Measurements from ENCODE around the gene ZNF555. TPM values are rescaled to one million over a fixed set of nuclear protein-coding genes. Genes with fewer than 3 reads are reported as not detected.

ZNF555 gene
- total and polyA plus RNA-seq, 2 of the 13 experiments (the other 11 are each of a cell fraction or from before 2014, with no cell fraction given): 5.0 to 8.0 TPM

DNA sequence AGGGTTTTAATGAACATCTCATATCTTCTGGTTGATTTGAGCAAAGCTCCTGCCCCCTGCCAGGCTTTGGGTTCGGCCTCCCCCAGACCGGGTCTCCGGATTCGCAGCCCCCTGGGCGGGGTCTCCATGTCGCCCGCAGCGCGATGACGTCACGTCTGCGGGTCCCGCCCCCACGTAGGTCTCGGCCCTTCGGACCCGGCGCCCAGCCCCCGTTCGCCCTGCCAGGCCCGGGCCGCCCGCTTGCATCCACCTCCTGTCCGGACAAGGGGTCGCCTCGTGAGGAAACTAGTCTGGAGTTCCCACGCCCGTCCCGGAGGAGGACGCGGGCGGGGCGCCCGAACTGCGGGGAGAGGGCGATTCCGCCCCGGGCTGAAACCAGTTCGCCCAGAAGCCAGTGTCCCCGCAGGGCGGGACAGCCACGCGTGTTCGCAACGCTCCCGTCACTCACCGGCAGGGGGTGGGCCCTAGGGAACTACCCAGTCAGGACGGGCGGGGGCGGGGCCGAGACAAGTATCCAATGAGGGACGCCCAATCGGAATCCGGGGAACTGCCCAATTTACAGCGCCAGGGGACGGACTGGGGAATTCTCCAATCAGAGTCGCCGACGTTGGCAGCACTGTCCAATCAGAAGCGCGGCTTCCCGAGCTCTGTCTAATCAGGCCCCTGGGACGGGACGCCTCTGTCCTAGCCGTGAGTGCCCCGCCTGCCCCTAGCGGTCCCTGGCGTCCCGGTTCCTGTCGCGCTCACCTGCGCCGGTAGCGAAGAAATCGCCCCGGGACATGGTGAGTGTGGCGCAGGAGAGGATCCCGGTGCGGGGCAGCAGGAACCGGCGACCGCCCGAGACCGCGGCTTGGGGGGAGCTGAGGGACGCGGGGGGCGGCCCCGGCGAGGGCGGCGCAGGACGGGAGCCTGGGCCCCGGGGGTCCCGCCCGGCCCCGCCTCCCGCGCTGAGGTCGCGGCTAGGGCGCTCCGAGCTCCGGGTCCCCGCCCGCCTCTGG, at the start of gene ZNF555 (continued):
- 0 out of 2 replicates have a peak, but pooled peaks have one; percentile 44 for TF ChIP-seq TERF1 (CRISPR knock-in tag; IDR thresholded peaks at IDR 0.05)
- TF ChIP-seq NR2F6 (IDR thresholded peaks at IDR 0.05): no peak
- no peak for TF ChIP-seq NR2F6 (CRISPR knock-in tag; IDR thresholded peaks at IDR 0.05)
- peak; percentile 57 for TF ChIP-seq JARID2 (CRISPR knock-in tag; IDR thresholded peaks at IDR 0.05; ENCODE audit: insufficient replicate concordance)
- TF ChIP-seq ZNF367 (CRISPR knock-in tag; IDR thresholded peaks at IDR 0.05; ENCODE audit: borderline replicate concordance): no peak
- TF ChIP-seq ZNF576 (CRISPR knock-in tag; IDR thresholded peaks at IDR 0.05): no peak
- peak; percentile 71; the same call in 1 of the 2 replicates for TF ChIP-seq ZNF549 (CRISPR knock-in tag; IDR thresholded peaks at IDR 0.05)
- TF ChIP-seq, protein P1, sequence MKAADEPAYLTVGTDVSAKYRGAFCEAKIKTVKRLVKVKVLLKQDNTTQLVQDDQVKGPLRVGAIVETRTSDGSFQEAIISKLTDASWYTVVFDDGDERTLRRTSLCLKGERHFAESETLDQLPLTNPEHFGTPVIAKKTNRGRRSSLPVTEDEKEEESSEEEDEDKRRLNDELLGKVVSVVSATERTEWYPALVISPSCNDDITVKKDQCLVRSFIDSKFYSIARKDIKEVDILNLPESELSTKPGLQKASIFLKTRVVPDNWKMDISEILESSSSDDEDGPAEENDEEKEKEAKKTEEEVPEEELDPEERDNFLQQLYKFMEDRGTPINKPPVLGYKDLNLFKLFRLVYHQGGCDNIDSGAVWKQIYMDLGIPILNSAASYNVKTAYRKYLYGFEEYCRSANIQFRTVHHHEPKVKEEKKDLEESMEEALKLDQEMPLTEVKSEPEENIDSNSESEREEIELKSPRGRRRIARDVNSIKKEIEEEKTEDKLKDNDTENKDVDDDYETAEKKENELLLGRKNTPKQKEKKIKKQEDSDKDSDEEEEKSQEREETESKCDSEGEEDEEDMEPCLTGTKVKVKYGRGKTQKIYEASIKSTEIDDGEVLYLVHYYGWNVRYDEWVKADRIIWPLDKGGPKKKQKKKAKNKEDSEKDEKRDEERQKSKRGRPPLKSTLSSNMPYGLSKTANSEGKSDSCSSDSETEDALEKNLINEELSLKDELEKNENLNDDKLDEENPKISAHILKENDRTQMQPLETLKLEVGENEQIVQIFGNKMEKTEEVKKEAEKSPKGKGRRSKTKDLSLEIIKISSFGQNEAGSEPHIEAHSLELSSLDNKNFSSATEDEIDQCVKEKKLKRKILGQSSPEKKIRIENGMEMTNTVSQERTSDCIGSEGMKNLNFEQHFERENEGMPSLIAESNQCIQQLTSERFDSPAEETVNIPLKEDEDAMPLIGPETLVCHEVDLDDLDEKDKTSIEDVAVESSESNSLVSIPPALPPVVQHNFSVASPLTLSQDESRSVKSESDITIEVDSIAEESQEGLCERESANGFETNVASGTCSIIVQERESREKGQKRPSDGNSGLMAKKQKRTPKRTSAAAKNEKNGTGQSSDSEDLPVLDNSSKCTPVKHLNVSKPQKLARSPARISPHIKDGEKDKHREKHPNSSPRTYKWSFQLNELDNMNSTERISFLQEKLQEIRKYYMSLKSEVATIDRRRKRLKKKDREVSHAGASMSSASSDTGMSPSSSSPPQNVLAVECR (CRISPR knock-in tag; IDR thresholded peaks at IDR 0.05; ENCODE audit: borderline replicate concordance): peak; percentile 90
- TF ChIP-seq, protein P2, sequence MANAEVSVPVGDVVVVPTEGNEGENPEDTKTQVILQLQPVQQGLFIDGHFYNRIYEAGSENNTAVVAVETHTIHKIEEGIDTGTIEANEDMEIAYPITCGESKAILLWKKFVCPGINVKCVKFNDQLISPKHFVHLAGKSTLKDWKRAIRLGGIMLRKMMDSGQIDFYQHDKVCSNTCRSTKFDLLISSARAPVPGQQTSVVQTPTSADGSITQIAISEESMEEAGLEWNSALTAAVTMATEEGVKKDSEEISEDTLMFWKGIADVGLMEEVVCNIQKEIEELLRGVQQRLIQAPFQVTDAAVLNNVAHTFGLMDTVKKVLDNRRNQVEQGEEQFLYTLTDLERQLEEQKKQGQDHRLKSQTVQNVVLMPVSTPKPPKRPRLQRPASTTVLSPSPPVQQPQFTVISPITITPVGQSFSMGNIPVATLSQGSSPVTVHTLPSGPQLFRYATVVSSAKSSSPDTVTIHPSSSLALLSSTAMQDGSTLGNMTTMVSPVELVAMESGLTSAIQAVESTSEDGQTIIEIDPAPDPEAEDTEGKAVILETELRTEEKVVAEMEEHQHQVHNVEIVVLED (CRISPR knock-in tag; IDR thresholded peaks at IDR 0.05; ENCODE audit: borderline replicate concordance): peak; percentile 94
- no peak for TF ChIP-seq SOX5 (CRISPR knock-in tag; IDR thresholded peaks at IDR 0.05; ENCODE audit: borderline replicate concordance)
- no peak for TF ChIP-seq EP300 (IDR thresholded peaks at IDR 0.05; ENCODE audit: low read depth in 2 of 2, low read length in 2 of 2)
- TF ChIP-seq EP300 (CRISPR knock-in tag; IDR thresholded peaks at IDR 0.05; ENCODE audit: borderline replicate concordance): 0 out of 2 replicates have a peak, but pooled peaks have one; percentile 16
- peak; percentile 84 for TF ChIP-seq AGO2 (optimal IDR thresholded peaks at IDR 0.05; ENCODE audit: low read depth, low read length)
- TF ChIP-seq SIN3B (IDR thresholded peaks at IDR 0.05; ENCODE audit: low read length): no peak
- TF ChIP-seq PLRG1 (conservative IDR thresholded peaks at IDR 0.05): no peak
- no peak for TF ChIP-seq TCF7L2 (IDR thresholded peaks at IDR 0.05; ENCODE audit: low read depth, low read length)
- peak; percentile 24; the same call in 1 of the 2 replicates for TF ChIP-seq ZNF280B (CRISPR knock-in tag; IDR thresholded peaks at IDR 0.05; ENCODE audit: borderline replicate concordance)
- TF ChIP-seq TEF (CRISPR knock-in tag; IDR thresholded peaks at IDR 0.05): no peak
- peak; percentile 90; the same call in 1 of the 2 replicates for TF ChIP-seq DNMT3B (CRISPR knock-in tag; conservative IDR thresholded peaks at IDR 0.05)
